H9 (cell line): Measurements from ENCODE around the gene EHHADH. TPM values are rescaled to one million over a fixed set of nuclear protein-coding genes. Genes with fewer than 3 reads are reported as not detected.
A peak's percentile ranks its signal among the peaks of the same experiment; 100 is the strongest.

Experiments used
- DNase-seq: peaks from one replicate; pipeline ENCODE4 v3.0.0-alpha.2; 2017
- H2AFZ ChIP-seq: one replicate; pipeline ENCODE4 v1.6.1; 2013; ENCODE audit warnings: mild to moderate bottlenecking, low read length, control low read depth, moderate library complexity
- H2AK5ac ChIP-seq: 2 replicates; pipeline ENCODE4 v1.6.1; 2013; ENCODE audit warnings: low read length, control low read depth, mixed read lengths; ENCODE audit not compliant: insufficient read length
- H2BK120ac ChIP-seq: one replicate; pipeline ENCODE4 v1.6.1; 2013; ENCODE audit warnings: low read depth, mild to moderate bottlenecking, low read length, control low read depth, inconsistent platforms; ENCODE audit not compliant: poor library complexity, severe bottlenecking
- H2BK12ac ChIP-seq: 2 replicates; pipeline ENCODE4 v1.6.1; 2013; ENCODE audit warnings: low read length, control low read depth, mixed read lengths, low read depth; ENCODE audit not compliant: insufficient read length
- H2BK15ac ChIP-seq: 2 replicates; pipeline ENCODE4 v1.6.1; 2013; ENCODE audit warnings: low read depth, low read length, control low read depth
- H2BK20ac ChIP-seq: one replicate; pipeline ENCODE4 v1.6.1; 2013; ENCODE audit warnings: low read depth, mild to moderate bottlenecking, low read length, control low read depth, inconsistent platforms; ENCODE audit not compliant: poor library complexity, severe bottlenecking
- H2BK5ac ChIP-seq: 2 replicates; pipeline ENCODE4 v1.6.1; 2013; ENCODE audit warnings: low read length, control low read depth, mixed read lengths; ENCODE audit not compliant: insufficient read length
- H3K14ac ChIP-seq: 2 replicates; pipeline ENCODE4 v1.6.1; 2013; ENCODE audit warnings: low read length, control low read depth; ENCODE audit not compliant: insufficient read depth
- H3K18ac ChIP-seq: 2 replicates; pipeline ENCODE4 v1.6.1; 2013; ENCODE audit warnings: low read depth, mild to moderate bottlenecking, mixed read lengths, low read length, control low read depth; ENCODE audit not compliant: insufficient read length
- H3K23ac ChIP-seq: 2 replicates; pipeline ENCODE4 v1.6.1; 2013; ENCODE audit warnings: low read length, control low read depth, mixed read lengths, low read depth; ENCODE audit not compliant: insufficient read length
- H3K23me2 ChIP-seq: 2 replicates; pipeline ENCODE4 v1.6.1; 2013; ENCODE audit warnings: low read depth, mild to moderate bottlenecking, mixed read lengths, low read length, control low read depth; ENCODE audit not compliant: insufficient read length, poor library complexity, severe bottlenecking
- H3K27ac ChIP-seq: 2 replicates; pipeline ENCODE4 v1.5.1; 2013; ENCODE audit warnings: low read length, control low read depth, mixed read lengths, low read depth; ENCODE audit not compliant: insufficient read length
- H3K27me3 ChIP-seq: 2 replicates; pipeline ENCODE4 v1.6.1; 2013; ENCODE audit warnings: low read length, control low read depth, inconsistent platforms; ENCODE audit not compliant: insufficient read depth
- H3K4ac ChIP-seq: 2 replicates; pipeline ENCODE4 v1.6.1; 2013; ENCODE audit warnings: low read depth, mild to moderate bottlenecking, control low read depth, inconsistent platforms, low read length, moderate library complexity
- H3K4me1 ChIP-seq: 2 replicates; pipeline ENCODE4 v1.6.1; 2013; ENCODE audit warnings: low read length, control low read depth, inconsistent platforms; ENCODE audit not compliant: insufficient read depth
- H3K4me2 ChIP-seq: 2 replicates; pipeline ENCODE4 v1.6.1; 2013; ENCODE audit warnings: low read length, control low read depth, mixed read lengths; ENCODE audit not compliant: insufficient read length, insufficient read depth
- H3K56ac ChIP-seq: 2 replicates; pipeline ENCODE4 v1.6.1; 2013; ENCODE audit warnings: low read depth, mild to moderate bottlenecking, mixed read lengths, low read length, control low read depth; ENCODE audit not compliant: insufficient read length
- H3K79me1 ChIP-seq: 2 replicates; pipeline ENCODE4 v1.6.1; 2013; ENCODE audit warnings: low read depth, mild to moderate bottlenecking, moderate library complexity, low read length, control low read depth, inconsistent platforms; ENCODE audit not compliant: insufficient read depth, poor library complexity, severe bottlenecking
- H3K79me2 ChIP-seq: 2 replicates; pipeline ENCODE4 v1.6.1; 2013; ENCODE audit warnings: low read length, control low read depth, inconsistent platforms; ENCODE audit not compliant: insufficient read depth
- H3K9ac ChIP-seq: 2 replicates; pipeline ENCODE4 v1.6.1; 2013; ENCODE audit warnings: low read length, control low read depth, mixed read lengths; ENCODE audit not compliant: insufficient read length; ENCODE audit errors: extremely low read depth
- H3K9me3 ChIP-seq: one replicate; pipeline ENCODE4 v1.6.1; 2013; ENCODE audit warnings: low read depth, low read length, inconsistent platforms; ENCODE audit not compliant: control insufficient read depth
- H3T11ph ChIP-seq: one replicate; pipeline ENCODE4 v1.6.1; 2013; ENCODE audit warnings: mild to moderate bottlenecking, low read length, control low read depth, inconsistent platforms
- H4K20me1 ChIP-seq: one replicate; pipeline ENCODE4 v1.6.1; 2013; ENCODE audit not compliant: control insufficient read depth, insufficient read length, insufficient read depth
- H4K5ac ChIP-seq: 2 replicates; pipeline ENCODE4 v1.6.1; 2013; ENCODE audit warnings: low read depth, mild to moderate bottlenecking, mixed read lengths, low read length, control low read depth; ENCODE audit not compliant: insufficient read length
- H4K8ac ChIP-seq: replicated peaks from 2 replicates; pipeline ENCODE4 v1.6.1; 2013; ENCODE audit warnings: low read length, control low read depth, mixed read lengths, low read depth; ENCODE audit not compliant: insufficient read length
- H4K91ac ChIP-seq: 2 replicates; pipeline ENCODE4 v1.6.1; 2013; ENCODE audit warnings: low read depth, mild to moderate bottlenecking, moderate library complexity, mixed read lengths, low read length, control low read depth; ENCODE audit not compliant: insufficient read length
- H3K27ac Mint-ChIP-seq, 3 experiments: 2 replicates in 2 of 3; 3 replicates in 1 of 3; pipeline ENCODE4 v1.8.0; 2020 to 2021; ENCODE audit warnings: mixed read lengths in 3 of 3, mild to moderate bottlenecking in 1 of 3, moderate library complexity in 1 of 3
- H3K27me3 Mint-ChIP-seq: 2 replicates; pipeline ENCODE4 v1.8.0; 2021; ENCODE audit warnings: low read depth, mild to moderate bottlenecking, moderate library complexity, mixed read lengths
- H3K36me3 Mint-ChIP-seq, 3 experiments: 2 replicates in 2 of 3; 3 replicates in 1 of 3; pipeline ENCODE4 v1.8.0; 2020 to 2021; ENCODE audit warnings: low read depth in 3 of 3, mixed read lengths in 3 of 3; ENCODE audit not compliant: insufficient read depth in 1 of 3
- H3K4me1 Mint-ChIP-seq, 2 experiments: 2 replicates each; pipeline ENCODE4 v1.8.0; 2020; ENCODE audit warnings: mixed read lengths in 2 of 2
- H3K4me3 Mint-ChIP-seq, 2 experiments: 2 replicates in 1 of 2; 3 replicates in 1 of 2; pipeline ENCODE4 v1.8.0; 2020 to 2021; ENCODE audit warnings: mild to moderate bottlenecking in 2 of 2, mixed read lengths in 2 of 2, moderate library complexity in 1 of 2
- H3K9me3 Mint-ChIP-seq, 2 experiments: 2 replicates in 1 of 2; 3 replicates in 1 of 2; pipeline ENCODE4 v1.8.0; 2020; ENCODE audit warnings: mild to moderate bottlenecking in 2 of 2, mixed read lengths in 2 of 2, moderate library complexity in 1 of 2
- WGBS: extraction: QIAGEN DNeasy Blood & Tissue Kit; methylation state at CpG from one replicate; pipeline ENCODE4 v1.1.7; 2013; ENCODE audit warnings: missing lambda C conversion rate, low lambda C conversion rate, mixed read lengths; ENCODE audit not compliant: insufficient read length; ENCODE audit errors: extremely low coverage; 5-methylcytosine and 5-hydroxymethylcytosine counted together
- total RNA-seq: library from RNA; stranded (reverse); gene quantifications from 2 replicates; pipeline ENCODE4 v1.2.1, GENCODE V29; 2021
- TF ChIP-seq, protein P1 (sequence below): fragments of 200-600 bp; sonication (generic); conservative IDR thresholded peaks from 3 replicates; pipeline ENCODE4 v1.8.0; 2021; ENCODE audit warnings: antibody characterized with exemption, mild to moderate bottlenecking

The EHHADH gene
- total RNA-seq, 1 experiment from 2014 or later: 2.1 TPM

DNA sequence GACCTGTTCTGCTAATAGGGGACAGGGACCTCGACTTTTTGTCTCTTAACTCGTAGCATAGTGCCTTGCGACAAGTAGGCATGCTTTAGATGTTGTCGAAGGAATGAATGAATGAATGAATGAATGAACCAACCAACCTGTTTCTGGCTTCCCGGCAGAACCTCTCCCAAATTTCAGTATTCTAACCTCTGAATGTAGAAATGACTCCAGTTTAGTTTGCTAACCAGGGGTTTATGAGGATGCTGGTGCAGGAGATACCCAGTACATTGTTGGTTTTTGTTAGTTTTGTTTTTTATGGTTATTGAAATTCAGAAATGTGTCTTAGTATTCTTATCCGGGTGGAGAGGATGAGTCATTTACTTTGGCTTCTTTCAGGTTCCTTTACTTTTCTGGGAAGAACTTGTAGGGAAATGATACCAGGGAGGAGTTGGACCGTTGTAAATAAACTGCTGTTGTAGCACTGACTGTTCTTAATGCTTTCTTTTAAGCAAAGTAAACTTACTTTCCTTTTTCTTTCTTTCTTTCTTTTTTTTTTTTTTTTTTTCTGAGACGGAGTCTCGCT is 29.6 kb upstream of the EHHADH start:
- H2BK5ac ChIP-seq: no peak overlapping the region
- H3K4me2 ChIP-seq: peak overlapping the region; percentile 60
- no peaks in the 10 kb centered on the region for H3K79me2 ChIP-seq
- TF ChIP-seq, protein P1, sequence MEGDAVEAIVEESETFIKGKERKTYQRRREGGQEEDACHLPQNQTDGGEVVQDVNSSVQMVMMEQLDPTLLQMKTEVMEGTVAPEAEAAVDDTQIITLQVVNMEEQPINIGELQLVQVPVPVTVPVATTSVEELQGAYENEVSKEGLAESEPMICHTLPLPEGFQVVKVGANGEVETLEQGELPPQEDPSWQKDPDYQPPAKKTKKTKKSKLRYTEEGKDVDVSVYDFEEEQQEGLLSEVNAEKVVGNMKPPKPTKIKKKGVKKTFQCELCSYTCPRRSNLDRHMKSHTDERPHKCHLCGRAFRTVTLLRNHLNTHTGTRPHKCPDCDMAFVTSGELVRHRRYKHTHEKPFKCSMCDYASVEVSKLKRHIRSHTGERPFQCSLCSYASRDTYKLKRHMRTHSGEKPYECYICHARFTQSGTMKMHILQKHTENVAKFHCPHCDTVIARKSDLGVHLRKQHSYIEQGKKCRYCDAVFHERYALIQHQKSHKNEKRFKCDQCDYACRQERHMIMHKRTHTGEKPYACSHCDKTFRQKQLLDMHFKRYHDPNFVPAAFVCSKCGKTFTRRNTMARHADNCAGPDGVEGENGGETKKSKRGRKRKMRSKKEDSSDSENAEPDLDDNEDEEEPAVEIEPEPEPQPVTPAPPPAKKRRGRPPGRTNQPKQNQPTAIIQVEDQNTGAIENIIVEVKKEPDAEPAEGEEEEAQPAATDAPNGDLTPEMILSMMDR: no peak
- peaks cover 5% of the 10 kb centered on the region for H3K23me2 ChIP-seq
- Mint-ChIP-seq H3K9me3 (no peaks in the 10 kb centered on the region; a peak in 1 of 5 replicates), H3K4me3 (peak overlapping the region; percentile 89 to 90), H3K27ac (peak overlapping the region in 2 of 3 experiments; percentile 89 to 97; a peak in 3 of 7 replicates), H3K36me3 (no peaks in the 10 kb centered on the region; a peak in 1 of 7 replicates), H3K4me1 (peaks cover 3 to 19% of the 10 kb centered on the region in 2 experiments), H3K27me3 (peaks cover 32% of the 10 kb centered on the region)
- H2BK15ac ChIP-seq: no peak overlapping the region
- no peak overlapping the region for H2AK5ac ChIP-seq
- H2BK12ac ChIP-seq: no peak overlapping the region
- no peaks in the 10 kb centered on the region for H3K4me1 ChIP-seq
- H2AFZ ChIP-seq: no peak overlapping the region
- H2BK120ac ChIP-seq: no peak overlapping the region
- H2BK20ac ChIP-seq: no peak overlapping the region
- no peaks in the 10 kb centered on the region for H3K9me3 ChIP-seq
- H3K79me1 ChIP-seq: no peaks in the 10 kb centered on the region
- no peak overlapping the region for H4K91ac ChIP-seq
- H4K8ac ChIP-seq: no peak overlapping the region
- no peak overlapping the region for H3T11ph ChIP-seq
- no peak overlapping the region for H3K4ac ChIP-seq
- H3K14ac ChIP-seq: no peak overlapping the region
- no peak overlapping the region for H3K23ac ChIP-seq
- DNase-seq: no peak
- H3K18ac ChIP-seq: no peak overlapping the region
- WGBS: no CpG with 5 or more reads among the region's 9 CpGs
- H3K27me3 ChIP-seq: no peaks in the 10 kb centered on the region
- H3K9ac ChIP-seq: peak overlapping the region; percentile 34
- no peak overlapping the region for H4K5ac ChIP-seq
- no peak overlapping the region for H3K27ac ChIP-seq
- H4K20me1 ChIP-seq: no peaks in the 10 kb centered on the region
- H3K56ac ChIP-seq: no peak overlapping the region
